Hepatic stellate cell (primary cell): Measurements from ENCODE around the gene RNF180.
"Not testable (repeated sequence)": the region's sequence is repeated elsewhere in the genome, so short reads cannot be mapped to it uniquely, and the experiment has no call there.

Source experiments
- DNase-seq: peaks from one replicate; pipeline ENCODE4 v3.0.0; 2011; ENCODE audit warnings: low spot score

Gene RNF180

DNA sequence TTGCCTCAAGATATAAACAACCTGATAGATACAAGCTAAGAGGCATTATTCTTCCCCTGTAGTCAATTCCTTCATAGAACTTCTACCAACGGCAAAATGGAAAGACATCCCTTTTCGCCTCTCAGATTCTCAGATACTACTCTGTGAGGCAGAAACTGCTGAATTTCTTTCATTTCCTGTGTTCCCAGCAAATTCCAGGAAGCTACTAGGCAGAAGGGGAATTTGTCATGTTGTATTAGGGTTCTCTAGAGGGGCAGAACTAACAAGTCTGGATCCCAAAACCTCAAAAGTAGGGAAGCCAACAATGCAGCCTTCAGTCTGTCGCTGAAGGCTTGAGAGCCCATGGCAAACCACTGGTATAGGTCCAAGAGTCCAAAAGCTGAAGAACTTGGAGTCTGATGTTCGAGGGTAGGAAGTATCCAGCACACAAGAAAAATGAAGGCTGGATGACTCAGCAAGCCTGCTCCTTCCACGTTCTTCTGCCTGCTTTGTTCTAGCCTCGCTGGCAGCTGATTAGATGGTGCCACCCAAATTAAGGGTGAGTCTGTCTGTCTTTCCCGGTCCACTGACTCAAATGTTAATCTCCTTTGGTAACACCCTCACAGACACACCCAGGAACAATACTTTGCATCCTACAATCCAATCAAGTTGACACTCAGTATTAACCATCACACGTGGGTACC is 15.2 kb downstream of the RNF180 start:
- no peak for DNase-seq

DNA sequence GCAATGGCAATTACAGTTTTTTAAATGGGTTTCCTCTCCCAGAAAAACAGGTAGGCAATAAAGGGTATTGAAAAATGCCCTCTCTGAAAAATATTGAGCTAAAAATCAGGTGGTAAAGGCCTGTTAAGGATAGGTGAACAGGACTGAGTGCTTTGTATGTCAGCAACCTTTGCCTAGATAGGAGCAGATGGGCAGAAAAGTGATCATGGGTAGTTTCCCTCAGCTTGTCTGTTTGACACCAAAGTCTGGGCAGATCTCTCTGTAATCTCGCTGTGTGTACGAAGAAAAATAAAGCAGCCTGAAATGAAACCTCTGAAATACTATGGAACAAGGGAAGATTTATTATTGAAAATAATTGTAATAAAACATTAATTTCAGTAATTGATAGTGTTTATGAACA is 15.8 kb downstream of the RNF180 start:
- no peak for DNase-seq

DNA sequence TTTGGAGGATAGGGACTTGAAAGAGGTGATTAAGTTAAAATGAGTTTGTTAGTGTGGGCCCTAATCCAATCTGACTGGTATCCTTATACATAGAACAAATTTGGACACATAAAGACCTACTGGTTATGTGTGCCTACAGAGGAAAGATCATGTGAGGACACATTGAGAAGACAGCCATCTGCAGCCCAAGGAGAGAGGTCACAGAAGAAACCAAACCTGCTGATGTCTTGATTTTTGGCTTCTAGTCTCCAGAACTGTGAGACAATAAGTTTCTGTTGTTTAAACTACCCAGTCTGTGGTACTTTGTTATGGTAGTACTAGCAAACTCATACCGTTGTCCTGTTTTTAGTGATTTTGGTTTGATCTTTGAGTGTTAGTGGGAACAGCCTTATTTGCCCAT is 18.3 kb downstream of the RNF180 start:
- no peak for DNase-seq

DNA sequence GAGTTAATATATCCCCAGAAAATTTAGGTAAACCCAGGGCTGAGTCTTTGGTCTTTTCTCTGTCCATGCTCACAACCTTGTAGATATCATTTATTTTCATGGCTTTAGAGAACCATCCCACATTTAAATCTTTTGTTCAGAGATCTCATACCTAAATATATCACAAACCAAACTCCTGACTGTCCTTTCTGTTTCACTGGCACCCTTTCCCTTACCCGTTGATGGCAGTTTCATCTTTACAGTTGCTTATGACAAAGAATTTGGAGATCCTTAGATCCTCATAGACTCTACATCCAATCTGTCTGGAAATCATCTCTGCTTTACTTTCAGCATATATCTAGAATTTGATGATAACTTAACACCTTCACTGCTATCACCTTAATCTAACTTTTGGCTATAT is 19.2 kb downstream of the RNF180 start:
- no peak for DNase-seq

DNA sequence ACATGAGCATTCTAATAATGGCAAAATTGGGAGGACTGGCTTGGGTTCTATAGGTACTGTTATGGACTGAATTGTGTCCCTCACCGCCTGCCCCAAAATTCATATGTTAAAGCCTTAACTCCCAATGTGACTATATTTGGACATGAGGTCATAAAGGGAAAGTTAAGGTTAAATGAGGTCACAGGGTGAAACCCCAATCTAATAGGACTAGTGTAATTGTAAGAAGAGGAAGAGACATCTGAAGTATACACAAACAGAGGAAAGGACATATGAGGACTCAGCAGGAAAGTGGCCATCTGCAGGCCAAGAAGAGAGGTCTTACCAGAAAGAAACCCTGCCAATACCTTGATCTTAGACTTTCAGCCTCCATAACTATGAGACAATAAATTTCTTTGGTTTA is 23.1 kb downstream of the RNF180 start:
- no peak for DNase-seq

DNA sequence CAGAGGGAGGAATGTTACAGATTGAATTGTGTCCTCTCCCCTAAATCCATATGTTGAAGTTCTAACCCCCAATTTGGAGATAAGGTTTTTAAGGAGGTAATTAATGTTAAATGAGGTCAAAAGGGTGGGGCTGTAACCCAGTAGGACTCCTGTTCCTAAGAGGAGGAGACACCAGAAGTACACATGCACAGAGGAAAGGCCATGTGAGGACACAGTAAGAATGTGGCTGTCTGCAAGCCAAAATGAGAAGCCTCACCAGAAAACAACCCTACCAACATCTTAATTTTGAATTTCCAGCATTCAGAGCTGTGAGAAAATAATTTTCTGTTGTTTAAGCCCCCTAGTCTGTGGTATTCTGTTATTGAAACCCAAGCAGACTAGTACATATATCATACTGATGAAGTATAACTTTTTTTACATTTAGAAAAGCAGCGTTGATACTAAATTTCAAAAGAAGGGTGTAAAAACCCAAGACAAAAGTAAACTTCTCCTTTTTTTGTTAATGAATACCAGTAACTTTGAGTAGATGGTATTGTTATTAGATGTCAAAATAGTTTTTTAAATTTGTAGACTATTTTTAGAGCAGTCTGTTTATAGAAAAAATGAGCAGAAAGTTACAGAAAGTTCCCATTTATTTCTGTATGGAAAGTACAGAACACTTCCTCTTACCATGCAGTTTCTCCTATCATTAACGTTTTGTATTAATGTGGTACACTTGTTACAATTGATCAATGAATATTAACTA is 25.1 kb downstream of the RNF180 start:
- no peak for DNase-seq

DNA sequence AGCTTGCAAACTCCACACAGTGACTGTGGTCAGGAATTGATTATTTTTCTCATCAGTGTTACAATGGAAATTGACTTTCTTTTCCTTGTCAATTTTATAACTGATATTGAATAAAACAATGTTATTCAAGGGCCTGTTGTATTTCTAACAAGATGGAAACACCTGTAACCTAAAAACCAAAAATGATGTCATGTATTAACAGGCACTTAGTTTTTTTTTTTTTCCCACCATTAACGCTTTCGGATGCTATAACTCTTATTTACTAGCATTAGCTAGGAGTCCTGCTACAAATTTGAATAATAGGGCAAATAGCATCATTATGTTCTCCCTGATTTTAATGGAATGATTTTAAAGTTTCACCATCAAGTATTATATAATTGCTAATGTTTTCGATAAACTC is 30.3 kb downstream of the RNF180 start:
- DNase-seq: no peak

DNA sequence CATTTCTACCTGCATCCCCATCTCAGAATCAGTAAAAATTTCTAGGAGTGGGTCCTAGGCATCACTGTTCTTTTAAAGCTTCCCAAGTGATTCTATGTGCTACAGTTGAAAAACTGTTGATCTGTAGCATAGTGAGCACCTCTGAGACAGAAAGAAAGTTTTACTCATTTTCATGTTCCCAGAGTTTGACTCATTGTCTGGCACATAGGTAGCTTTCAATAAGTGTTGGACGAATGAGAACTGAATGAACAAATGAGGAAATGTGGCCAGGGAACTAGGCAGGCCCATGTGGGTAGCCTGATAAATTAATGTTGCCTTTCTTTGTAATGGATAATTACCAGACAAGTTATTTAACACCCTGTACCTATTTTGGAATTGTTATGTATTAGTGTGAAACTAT is 33.8 kb downstream of the RNF180 start:
- DNase-seq: no peak

DNA sequence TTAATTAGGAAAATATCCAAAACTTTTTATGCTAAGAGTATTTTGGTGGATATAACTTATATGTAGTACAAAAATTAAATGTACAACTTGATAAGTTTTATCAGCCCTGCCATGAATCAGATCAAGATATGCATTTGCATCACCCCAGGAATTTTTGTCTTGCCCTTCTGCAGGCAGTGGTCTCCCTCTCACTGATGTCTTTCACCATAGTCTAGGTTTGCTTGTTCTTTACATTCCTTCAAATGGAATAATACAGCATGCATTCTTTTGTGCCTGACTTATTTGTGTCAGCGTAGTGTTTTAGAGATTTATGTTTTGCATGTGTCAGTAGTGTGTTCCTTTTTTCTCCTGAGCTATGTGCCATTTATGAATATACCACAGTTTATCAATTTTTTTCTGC is 36.4 kb downstream of the RNF180 start:
- peak; percentile 7 for DNase-seq

DNA sequence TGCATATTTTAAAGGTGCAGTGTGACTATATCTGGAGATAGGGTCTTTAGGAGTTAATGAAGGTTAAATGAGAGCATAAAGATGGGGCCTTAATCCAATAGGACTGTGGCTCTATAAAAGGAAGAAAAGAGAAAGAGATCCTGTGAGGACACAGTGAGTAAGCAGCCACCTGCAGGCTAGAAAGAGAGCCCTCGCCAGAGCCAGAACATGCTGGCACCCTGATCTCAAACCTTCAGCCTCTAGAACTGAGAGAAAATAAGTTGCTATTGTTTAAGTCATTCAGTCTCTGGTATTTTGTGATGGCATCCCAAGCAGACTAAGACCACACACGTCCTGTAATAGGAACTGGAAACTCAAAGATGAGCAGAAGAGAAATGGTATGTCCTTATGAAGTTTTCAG is 41.0 kb downstream of the RNF180 start:
- DNase-seq: no peak

DNA sequence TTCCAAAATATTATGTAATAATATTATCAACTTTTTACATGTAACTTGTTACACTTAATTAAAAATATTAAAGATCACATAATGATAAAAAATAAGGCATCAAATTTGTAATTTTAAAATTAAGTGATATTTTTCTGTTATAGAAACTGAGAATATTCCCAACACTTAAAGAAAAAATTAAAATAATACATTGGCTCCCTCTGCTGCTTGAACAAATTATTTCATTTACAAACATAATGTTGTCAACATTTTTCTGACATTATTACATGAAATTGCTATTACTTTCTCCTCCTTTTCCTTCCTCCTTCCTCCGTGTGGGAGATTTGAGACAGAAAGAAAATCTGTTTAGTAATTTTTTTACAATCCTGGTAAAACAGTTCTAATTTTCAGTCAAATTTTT is 42.3 kb downstream of the RNF180 start:
- no peak for DNase-seq

DNA sequence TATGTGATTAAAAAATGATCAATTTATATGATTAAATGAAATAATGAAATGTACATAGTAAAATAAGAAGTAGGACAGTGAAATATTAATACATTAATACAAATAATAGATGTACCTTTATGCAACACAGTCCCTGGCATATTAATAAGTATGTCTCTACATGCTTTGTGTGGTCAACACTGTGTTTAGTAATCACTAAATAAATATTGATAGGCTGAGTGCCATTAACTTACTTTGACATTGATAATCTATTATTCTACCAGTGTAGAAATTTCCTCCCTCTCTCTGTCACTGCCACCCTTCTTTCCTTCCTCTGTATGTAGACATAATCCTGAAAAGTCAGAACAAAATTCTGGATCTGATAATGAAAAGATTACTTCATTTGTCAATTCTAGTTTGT is 43.7 kb downstream of the RNF180 start:
- DNase-seq: no peak

DNA sequence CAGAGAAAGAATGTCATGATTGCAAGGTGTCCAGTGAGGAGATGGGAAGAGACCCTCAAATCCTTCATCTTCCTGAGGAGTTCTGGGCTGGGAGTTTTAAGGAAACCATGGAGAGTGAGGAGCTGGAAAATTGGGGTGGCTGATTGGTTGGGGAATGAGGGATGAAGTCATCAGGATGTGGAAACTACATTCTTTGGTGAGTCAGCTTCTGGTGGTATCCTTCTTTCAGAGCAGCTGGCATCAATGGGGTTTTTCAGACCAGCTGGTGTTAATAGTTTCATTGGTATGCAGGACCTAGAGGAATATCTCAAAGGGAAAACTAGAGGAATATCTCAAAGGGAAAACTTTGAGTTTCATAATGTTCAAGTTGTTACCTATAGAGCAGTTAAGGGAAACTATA is 45.2 kb downstream of the RNF180 start:
- peak; percentile 37 for DNase-seq

DNA sequence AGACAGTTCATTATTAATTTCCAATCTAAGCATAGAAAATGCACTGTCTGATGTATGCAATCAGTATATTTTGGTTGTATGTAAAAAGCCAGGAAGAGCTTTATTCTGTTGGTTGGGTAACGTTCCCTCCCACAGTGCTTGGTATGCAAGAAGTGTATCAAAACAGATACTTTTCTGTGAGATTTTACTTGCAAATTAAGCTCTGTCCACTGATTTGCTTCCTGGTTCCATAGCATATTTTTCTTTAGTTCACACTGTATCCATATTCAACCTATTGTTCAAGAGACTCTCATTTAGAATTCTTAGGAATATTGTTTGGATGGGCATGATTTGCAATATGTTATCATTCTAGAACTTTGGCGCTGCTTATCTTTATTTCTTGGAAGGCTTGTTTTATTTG is 47.4 kb downstream of the RNF180 start:
- no peak for DNase-seq

DNA sequence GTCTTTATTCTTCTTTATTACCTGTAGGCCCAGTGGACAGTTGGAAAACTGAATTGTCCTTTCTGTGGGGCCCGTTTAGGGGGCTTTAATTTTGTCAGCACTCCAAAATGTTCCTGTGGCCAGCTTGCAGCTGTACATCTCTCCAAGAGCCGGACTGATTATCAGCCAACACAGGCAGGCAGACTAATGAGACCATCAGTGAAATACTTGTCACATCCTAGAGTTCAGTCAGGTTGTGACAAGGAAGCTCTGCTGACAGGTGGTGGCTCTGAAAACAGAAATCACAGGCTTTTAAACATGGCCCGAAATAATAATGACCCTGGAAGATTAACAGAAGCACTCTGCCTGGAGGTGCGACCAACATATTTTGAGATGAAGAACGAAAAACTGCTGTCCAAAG is 47.9 kb downstream of the RNF180 start:
- DNase-seq: no peak

DNA sequence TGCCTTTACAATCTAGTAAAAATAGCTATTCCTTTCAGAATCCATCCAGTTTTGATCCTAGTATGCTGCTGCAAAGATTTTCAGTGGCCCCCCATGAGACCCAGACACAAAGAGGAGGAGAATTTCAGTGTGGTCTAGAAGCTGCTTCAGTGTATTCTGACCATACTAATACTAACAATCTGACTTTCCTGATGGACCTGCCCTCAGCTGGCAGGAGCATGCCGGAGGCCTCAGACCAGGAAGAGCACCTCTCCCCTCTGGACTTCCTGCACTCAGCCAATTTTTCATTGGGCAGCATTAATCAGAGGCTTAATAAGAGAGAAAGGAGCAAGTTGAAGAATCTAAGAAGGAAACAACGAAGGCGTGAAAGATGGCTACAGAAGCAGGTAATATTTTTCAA is 48.5 kb downstream of the RNF180 start:
- no peak for DNase-seq

DNA sequence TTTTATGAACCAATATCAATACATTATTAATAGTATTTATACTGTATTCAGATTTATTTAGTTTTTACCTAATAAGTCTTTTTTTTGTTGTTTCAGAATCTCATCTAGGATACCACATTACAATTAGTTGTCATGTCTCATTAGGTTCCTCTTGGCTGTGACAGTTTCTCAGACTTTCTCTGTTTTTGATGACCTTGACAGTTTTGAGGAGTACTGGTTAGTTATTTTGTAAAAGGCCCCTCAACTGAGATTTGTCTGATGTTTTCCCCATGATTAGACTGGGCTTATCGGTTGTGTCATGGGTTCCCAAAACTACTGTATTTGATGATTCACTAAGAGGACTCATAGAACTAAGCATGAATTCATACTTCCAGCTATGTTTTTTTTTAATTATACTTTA is 56.3 kb downstream of the RNF180 start:
- DNase-seq: no peak

DNA sequence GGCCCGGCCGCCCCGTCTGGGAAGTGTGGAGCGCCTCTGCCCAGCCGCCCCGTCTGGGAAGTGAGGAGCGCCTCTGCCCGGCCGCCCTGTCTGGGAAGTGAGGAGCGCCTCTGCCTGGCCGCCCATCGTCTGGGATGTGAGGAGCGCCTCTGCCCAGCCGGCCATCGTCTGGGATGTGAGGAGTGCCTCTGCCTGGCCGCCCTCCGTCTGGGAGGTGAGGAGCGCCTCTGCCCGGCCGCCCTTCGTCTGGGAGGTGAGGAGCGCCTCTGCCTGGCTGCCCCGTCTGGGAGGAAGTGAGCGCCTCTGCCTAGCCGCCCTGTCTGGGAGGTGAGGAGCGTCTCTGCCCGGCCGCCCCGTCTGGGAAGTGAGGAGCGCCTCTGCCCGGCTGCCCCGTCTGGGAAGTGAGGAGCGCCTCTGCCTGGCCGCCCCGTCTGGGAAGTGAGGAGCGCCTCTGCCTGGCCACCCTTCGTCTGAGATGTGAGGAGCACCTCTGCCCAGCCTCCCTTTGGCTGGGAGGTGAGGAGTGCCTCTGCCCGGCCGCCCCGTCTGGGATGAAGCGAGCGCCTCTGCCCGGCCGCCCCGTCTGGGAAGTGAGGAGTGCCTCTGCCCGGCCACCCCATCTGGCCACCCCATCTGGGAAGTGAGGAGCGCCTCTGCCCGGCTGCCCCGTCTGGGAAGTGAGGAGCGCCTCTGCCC is 59.8 kb downstream of the RNF180 start:
- DNase-seq: not testable (repeated sequence)

DNA sequence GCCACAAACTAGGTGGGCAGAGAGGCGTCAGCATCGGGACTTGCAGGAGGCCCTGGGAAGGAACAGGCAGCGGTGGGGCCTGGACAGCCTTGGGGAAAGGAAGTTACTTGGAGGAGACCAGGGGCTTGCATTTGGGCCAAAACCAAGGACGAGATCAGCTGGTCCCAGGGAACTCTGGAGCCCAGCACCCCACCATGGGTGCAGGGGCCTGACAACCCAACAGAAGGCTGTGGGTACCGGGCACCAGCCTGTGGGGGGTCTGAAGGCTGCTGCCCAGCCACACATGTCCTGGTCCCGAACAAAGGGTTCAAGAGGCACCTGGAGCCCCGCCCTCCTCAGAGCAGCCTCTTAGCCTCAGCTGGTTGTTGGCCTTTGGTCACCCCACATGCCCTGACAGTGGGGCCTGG is 61.5 kb downstream of the RNF180 start:
- not testable (repeated sequence) for DNase-seq

DNA sequence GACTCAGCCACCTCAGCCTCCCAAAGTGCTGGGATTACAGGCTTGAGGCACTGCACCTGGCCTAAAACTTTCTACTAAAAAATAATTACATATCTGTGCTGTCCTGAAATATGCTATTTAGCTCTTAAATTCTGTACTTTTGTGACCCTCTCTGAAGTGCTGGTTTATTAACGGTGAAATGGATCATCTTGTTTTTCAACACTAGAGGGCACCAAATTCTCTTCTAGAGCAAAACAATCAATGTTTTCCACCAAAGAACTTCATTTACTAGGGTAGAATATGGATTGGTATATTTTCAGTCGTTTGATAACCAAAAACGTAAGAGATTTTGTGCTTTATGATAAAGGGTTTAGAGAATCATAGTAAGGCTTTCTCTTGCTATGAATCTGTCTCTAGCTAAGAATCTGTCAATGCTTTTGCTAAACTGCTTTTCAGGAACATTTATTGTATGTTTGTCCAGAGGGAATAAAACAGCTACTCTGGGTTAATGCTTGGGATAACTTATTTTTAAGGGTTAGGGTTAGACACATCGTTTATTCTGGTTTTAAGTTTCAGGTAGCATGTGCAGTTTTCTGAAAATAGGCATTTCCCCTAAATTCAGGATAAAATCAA is 63.6 kb downstream of the RNF180 start:
- DNase-seq: peak; percentile 45

DNA sequence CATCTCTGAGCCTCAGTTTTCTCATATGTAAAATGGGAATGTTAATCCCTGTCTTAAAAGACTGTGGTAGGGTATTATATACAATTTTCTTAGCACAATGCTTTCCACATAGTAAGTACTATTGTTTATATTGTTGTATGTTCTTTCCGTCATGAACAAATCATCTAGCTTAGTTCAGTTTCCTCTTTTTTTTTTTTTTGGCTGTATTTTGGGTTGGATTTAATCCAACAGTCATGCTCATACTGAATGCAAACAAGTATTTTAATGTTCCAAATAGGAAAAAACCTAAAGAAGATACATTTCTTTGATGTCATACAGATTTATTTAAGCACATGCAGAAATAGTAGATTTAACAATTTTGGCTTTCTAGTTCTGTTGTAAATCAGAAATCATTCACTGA is 95.1 kb downstream of the RNF180 start:
- DNase-seq: no peak

DNA sequence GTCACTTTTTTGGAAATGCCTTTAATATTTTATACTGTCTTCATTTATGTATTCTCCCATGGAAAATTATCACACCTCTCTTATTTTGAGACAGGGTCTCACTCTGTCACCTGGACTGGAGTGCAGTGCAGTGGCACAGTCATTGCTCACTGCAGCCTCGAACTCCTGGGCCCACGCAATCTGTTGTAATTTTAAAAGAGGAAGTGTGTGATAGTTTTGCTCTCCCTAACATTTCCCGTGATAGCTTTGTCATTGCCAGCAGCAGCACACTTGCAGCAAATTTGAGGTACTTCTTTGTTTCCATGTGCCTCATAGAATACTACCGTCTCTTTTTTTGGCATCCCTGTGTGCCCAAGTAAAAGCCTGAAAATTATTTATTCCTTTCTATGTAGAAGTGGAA is 103.5 kb downstream of the RNF180 start:
- no peak for DNase-seq

DNA sequence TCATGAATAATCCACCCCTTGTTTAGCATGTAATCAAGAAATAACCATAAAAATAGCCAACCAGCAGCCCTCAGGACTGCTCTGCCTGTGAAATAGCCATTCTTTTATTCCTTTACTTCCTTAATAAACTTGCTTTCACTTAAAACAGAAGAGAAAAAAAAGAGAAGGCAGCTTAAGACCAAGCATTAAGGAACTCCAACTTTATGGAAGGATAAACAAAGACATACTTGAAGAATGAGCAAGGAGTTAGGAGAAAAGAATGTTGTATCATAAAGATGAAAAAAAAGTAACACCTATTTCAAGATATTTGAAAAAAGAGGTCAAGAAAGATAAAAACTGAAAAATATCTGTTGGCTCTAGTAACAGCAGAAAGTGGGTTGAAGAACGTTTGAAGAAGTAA is 107.6 kb downstream of the RNF180 start:
- no peak for DNase-seq
